ENCODE results near the gene PTPA.

PTPA gene

DNA sequence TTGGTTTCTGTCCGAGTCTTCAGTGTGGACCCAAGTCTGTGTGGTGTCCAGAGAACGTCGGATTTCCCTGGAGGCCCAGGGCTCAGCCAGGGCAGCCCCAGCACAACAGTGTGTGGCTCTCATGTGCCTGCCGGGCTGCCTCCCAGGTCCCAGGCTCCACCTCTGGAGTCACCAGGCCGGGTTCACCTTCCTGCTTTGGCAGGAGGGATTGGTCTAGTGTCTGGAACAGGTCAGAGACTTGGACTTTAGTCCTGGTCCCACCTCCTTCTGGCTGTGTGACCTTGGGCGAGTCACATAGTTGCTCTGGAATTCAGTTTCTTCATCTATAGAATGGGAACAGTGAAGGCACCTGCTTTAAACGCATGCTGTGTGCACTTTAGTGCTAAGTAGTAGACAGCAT is 27.1 kb upstream of the PTPA start:
- no peak for DNase-seq

DNA sequence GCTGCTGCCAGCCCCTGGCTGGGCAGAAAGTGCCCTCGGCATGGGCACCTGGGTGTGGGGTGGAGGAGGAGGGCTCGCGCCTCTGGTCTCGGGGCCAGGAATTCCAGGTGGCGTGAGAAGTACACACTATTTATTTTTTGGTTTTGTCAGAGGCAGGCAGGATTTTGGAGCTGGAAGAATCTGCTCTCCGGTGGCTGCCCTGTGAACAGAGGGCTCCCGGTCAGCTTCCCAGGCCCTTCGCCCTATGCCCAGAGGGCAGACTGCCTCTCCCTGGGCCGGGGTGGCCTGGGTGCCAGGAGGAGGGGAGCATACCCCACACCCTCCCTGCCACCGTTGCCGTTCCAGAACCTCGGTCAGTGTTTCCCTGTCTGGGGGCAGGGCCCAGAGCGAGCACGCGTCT is 22.0 kb upstream of the PTPA start:
- DNase-seq, result no peak

DNA sequence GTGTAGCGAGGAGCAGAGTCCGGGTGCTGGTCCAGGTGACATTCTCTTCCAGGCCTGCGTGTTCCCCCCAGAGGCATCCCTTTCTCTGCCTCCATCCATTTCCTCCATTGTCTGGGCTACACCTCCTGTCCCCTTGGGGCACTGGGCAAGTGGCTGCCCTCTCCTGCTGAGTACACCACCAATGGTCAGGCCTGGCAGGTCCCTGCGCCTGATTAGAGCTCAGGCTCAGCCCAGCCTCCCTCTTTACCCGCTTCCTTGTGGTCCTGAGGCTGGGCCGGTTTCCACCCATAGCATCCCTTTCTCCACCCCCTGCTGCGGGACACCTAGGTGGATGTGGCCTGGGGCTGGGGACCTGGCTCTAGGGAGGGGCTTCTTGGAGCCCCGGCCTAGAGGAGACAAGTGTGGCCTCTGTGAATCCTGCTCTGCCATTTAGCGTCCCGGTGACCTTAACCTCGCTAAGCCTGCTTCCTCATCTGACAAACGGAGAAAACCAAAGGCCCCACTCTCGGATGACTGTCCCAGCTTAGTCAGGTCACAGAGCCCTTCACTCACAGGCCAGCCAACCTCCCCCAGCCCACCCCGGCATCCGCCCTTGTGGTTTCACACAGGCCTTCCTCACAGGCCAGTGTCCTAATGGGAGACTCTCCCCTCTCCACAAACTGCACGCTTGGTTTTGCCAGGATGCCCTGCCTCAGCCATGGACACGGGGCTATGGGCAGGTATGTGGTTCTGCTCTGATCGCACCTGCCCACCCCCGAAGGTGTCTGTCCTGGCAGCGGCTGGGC is 17.4 kb upstream of the PTPA start:
- DNase-seq, result no peak

DNA sequence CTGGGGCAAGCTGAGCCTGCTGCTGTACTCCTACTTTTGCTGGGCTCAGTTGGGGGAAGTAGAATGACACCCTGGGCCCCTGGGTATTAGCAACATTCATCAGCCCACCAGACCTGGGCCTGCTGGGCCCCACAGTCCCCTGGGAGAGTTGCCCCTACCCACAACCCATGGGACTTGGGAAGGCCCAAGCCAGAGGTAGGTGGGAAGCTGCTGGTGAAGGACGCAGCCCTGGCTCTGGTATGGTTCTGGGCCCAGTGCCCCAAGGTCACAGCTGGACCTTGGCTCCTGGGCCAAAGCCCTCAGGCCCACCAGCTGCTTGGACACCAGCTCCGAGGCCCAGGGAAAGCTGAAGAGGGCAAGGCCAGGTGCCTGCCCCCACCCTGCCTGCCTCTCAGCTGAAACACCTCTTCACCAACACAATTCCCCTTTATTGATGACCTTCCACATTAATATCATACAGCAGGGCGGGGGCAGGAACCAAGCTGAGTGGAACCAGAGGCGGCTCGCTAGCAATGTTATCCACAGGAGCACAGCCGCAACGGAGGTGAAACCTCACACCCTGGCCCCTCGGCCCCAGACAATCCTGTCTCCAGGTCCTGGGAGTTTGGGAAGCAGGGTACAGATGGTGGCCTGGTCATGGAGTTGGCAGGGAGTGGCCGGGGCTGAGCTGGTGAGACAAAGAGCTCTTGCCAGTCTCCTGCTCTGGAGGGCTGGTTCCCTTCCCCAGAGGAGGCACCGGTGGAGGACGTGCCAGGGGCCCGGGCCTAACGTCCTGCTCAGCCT is 16.6 kb upstream of the PTPA start:
- DNase-seq, result no peak

DNA sequence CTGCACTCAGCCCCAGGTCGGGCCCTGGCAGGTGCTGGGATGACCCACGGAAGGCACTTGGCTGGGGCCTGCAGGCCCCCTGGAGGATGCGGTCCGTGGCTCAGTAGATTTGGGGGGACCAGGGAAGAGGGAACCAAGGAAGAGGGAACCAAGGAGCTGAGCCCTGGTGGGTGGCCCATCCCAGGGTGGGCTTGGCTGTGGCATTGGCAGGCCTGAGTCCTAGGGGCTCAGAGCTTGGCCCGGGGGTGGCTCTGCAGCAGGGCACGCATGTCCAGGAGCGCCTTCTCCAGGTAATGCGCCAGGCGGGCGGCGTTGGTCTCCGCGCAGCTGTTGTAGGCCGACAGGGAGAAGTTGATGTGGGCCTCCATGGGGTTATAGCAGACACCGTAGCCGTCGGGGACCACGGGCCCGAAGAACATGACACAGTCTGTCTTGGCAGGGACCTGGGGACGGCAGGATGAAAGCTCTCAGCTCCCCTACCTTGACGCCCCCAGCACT is 16.0 kb upstream of the PTPA start:
- no peak for DNase-seq

DNA sequence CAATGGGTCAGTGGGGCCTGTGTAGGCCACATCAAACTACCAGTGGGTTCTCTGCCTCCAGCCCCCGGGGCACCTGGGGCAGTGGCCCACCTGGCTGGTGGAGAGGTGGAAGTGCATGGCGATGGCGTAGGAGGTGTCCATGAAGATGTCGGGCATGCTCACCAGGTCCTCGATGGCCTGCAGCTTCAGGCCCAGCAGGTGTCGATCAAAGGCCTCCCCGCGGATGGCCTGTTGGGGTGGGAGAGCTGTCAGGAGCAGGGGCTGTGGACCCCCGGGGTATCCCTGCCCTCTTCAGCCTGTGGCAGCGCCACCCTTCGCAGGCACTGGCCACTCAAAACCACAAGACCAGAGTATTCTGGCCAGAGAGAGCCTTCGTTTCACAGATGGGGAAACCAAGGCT is 15.3 kb upstream of the PTPA start:
- no peak for DNase-seq

DNA sequence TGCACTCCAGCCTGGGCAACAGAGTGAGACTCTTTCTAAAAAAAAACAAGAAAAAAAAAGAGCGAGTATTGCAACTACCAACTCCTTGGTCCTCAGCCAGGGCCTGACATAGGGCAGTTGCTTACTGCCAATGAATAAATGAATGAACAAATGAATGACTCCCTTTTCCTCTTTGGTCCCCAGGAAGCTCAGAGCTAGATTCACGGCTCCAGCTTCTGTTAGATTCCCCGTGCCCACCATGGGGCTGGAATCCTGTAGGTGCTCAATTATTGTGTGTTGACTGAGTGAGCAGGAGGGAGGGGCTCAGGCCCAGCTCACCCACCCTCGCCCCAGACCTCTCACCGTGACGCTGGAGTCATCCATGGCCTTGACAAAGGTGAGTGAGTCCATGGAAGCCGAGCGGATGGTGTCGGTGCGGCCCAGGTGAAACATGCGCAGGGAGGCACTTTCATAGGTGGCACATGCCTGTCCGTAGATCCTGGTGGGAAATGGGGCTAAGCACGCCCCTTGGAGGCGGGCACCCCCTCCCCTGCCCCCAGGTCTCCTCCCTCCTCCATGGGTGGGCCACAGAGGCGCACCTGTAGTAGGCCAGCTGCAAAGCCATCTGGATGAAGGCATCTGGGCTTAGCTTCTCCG is 13.4 kb upstream of the PTPA start:
- no peak for DNase-seq

DNA sequence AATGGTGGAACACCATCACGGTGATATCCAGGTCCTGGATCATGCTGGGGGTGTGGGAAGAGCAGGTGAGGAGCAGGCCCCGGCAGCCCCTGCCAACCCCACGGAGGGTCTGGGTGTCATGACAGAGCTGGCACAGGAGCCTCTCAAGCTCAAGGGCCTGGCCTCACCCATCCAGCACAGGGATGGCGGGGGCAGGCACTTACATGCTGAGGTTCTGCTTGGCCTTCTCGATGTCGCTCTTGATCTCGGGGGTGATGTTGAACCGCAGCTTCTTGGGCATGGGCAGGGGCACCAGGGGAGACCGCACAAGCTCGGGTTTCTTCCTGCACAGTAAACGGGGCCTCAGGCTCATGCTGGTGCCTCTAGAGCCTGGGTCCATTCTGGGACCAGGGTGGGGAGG is 12.9 kb upstream of the PTPA start:
- no peak for DNase-seq

DNA sequence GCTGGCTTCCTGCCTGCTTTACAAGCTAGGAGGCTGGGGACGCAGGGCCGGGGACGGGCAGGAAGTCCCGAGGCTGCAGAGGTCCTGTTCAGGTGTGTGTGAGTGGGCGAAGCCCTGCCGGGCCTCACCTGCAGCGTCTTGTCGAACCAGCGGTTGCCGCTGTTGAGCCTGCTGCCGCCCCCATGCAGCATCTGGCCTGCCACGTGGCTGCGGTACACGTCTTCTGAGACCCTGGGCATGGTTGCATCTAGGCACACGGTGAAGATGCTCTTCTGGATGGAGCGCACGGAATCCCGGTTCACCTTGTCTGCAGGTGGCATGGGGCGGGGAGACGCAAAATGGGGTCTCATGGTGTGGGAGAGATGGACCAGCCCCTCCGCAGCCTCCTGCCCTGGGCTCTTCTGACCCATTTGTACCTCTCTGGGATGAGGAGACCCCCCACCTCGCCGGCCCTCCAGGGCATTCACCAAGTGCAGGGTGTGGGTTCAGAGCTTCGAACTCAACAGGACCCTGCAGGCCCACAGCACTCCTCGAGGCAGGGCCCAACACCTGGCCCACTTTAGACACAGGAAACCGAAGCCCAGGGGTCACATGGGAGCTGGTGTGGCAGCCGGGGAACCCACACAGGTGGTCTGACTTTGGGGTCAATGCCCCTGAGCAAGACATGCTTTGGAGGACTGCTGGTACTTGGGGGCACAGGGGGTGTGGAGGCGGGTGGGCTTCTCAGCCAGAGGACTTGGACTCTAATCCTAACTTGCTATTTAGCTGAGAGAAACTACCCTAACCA is 10.6 kb upstream of the PTPA start:
- DNase-seq, result no peak

DNA sequence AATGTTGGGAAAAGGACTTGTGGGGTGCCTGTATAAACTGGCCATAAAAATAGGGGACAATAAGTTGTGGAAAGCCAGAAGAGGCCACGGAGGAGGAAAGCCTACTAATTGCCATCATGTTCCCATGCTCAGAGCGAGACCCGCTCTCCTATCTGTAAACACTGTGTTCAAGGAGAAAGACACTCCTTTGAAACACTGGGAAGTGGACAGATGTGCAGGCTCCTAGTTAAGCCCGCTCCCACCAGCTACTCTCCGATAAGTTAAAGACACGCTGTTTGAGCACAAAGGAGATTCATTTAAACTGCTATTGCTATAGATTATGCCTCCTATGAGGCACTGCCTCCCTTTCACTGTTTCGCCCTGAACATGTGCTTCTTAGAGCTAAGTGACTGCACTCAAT is 9.9 kb upstream of the PTPA start:
- no peak for DNase-seq

DNA sequence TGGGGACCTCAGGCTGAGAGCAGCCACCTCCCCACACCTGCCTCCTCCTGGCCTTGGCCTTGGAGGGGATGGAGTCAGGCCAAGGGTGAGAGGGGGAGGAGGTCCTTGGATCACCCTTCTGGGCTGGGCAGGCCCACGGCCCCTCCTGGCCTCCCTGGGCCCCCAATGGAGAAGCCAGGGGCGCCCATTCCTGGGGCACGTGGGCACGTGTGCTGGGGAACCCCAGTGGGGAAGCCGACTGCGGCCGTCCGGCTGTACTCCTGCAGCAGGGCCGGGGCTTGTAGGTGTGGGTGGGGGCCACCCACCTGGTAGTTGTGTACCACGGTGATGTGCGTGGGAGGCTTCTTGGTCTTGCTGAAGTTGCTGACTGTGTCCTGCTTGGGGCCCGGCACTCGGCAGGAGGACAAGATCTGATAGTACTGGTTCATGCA is 9.1 kb upstream of the PTPA start:
- DNase-seq, result no peak

DNA sequence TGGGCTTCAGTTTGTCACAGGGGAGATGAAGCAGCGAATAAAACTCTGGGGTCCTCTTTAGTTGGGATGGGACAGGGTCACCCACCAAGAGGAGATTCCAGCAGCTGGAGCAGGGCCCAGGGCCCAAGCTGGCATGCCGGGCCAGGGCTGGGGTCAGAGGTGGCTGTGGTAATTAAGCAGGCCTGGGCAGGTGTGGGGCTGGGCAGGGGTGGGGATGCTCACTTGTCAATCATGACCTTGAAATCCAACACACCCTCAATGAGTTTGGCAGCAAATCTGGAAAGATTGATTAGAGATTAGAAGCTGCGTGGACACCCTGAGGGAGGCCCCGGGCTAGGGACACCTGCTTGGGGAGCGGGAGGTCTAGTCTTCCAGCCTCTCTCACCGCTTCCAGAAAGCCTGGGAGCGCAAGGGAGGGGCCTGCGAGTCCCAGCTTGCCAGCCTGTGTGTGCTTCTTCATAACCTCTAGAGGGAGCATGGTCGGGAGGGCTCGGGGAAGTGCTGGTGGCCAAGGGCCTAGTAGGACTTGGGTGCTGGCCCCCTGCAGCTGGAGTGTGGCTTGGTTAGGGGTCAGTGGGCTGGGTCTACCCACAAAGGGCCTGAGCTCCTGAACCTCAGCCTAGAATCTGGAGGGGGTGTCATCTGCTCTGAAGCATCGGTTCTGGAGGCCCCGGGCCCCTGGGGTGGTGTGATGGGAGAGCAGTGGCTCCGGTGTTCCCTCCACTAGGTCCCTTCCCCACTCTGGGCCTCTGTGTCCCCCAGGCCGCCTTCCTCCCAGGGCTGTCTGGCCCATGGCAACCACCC is 8.2 kb upstream of the PTPA start:
- no peak for DNase-seq

DNA sequence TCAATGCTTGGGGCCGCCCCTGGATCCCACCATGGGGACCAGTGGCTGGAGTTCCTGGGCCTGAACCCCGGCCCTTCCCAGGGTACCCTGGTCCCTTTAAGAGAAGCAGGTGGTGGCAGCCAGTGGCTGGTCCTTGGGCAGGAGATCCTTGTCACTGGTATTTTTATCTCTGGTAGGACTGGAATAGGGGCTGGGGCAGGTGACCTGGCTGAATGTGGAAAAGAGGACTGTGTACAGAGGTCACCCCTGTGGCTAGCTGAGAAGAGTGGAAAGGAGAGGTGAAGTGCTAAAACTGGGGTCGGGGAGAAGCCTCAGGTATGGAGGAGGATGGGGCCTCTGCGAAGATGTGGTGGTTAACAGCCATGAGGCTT is 7.6 kb upstream of the PTPA start:
- DNase-seq, result no peak

DNA sequence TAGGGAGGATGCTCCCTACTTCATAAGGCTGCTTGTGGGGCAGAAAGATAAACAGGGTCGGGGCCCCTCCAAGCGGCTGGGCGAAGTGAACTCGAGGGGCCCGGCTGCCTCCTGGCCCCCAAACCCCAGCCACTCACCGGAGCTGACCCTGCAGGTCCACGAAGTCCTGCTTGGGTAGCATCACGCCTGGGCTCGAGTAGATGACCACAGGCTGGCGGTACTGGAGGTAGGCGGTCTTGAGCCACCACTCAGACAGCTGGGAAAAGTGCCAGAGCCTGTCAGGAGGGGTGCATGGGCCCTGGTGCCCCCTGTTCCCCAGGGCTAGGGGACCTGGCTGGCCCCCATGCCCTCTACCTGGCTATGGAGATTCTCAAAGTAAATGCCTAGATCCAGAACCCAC is 7.2 kb upstream of the PTPA start:
- no peak for DNase-seq

DNA sequence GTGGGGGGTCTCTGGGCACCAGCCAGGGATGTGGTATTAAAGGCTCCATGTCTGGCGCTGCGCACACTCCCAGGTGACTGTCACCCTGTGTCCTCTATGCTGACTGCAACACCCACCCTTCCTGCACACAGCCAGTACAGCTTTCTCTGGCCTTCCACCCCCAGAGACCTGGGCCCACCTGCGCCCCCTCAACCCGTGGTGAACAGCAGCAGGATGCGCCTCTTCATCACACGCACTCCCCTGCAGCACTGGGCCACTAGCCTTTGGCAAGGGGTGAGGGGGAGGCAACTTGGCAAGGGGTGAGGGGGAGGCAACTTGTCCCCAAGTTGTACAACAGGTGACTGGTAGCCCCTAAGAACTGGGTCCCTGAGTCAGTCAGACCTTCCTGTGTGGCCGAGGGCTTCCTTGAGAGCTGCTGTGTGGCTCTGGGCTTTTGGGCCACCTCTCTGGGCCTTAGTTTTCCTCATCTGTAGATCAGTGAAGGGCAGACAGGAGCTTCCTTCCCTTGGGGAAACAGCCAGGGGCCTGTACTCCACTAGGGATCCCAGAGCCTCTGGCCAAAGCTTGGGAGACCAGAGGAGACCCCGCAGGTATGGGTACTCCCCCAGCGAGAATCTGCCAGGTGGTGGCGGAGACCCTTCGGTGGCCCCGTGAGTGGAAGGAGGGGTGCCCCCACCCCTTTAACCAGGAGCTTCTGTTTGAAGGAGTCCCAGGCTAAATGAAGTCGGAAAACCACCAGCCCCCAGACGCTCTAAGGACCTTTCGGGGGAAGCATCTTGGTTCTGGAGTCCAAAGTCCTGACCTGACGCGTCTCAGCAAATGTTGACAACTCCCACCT is 5.1 kb upstream of the PTPA start:
- no peak for DNase-seq

DNA sequence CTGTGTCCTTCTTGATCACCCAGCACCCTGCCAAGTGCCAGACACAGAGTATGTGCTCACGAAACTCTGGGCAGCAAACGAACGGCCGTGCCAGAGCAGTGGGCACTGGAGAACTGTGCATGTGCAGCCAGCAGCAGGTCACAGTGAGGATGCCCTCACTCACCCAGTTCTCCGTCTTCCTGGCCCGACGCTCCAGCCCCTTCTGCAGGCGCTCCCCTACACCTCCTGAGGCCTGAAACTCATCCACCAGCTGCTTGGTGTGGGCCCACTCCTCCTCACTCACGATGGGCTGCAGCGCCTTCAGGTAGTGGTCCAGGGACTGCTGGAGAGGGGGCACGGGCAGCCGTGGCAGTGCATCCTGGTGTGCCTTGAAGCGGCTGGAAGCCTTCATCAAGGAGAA is 3.6 kb upstream of the PTPA start:
- DNase-seq, result no peak

DNA sequence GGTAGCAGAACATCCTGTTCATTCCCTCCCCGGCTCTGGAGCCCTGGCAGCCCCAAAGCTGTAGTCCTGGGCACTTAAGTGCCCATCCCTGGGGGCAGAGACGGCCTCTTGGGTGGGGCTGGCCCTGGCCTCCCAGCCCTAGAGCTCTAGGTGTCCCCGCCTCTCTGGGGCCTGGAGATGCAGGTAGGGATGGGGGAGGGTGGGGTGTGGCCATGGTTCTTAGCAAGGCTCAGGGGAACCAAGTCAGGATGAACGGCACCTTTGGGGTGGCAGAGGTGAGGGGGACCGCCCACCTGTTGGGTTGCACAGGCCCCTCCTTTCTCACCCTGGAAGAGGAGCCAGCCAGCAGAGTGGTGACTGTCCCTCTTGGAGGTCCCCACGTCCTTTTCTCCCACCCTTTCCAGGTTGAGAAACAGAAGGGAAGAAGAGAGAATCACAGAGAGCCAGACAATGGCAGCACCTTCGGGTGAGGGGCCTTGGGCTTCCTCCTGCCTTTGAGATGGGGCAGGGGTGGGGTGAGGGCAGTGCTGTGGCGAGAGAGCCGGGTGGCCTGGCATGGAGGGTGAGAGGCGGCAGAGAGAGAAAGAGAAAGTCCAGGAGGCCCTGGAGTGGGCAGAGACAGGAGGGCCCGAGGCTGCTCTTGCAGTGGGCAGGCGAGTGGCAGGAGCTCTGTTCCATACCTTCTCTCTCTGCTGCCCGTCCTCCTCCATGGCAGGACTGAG is 3.0 kb upstream of the PTPA start:
- no peak for DNase-seq

DNA sequence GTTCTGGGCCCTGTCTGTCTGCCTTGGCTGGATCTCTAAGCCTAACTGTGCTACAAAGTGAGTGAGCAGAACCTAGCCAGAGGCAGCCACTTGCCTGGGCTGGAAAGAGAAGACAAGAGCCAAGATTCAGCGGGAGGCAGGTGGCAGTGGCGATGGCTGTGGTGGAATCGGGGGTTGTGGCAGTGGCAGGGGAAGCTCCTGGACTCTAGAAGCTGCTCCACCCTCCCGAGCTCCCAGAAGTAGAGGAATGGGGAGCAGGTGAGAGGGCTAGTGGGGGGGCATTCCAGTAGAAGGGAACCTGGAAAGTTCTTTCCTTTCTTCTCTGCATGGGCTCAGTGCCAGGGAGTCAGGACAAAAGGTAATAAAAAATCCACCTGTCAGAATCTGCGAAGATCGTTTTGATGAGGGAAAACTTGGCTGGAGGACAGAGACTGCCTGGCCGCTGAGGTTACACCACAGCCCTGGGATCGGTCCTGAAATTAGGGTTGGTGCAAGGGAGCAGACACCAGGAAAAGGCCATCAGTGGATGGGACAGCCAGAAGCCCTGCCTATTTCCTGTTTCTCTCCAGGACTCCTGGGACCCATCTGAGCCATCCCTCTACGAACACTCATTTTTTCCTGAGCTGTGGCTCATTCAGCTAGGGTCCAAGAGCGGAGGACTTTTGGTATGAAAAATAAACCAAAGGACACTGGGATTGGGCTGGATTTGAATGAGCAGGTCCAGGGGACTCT is 2.2 kb upstream of the PTPA start:
- peak; percentile 51 for DNase-seq

DNA sequence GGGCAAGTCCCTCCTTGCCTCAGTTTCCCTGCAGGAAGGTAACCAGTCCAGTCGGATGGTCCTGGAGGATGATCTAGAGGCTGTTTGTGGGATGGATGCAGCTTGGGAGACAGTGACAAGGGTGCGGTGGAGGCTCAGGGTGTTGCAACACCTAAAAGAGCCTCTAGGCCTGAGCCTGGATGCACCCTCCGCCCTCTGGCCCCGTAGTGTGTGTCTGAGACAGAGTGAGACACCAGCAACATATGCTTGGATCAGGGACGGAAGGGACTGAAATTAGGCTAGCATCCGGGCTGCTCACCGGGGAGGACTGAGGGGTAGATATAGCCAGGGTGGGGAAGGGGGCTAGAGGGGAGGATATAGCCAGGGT is 1.7 kb upstream of the PTPA start:
- DNase-seq, result no peak

All from DMS79 (cell line).